GM04503 (cell line): Measurements from ENCODE around the gene OLFML2A.
A peak's percentile ranks its signal among the peaks of the same experiment; 100 is the strongest.

ENCODE experiments used
- DNase-seq: peaks from one replicate; pipeline ENCODE4 v3.0.0-alpha.2; 2012; ENCODE audit warnings: low read depth

Gene OLFML2A

GRCh38 chr9:124778575-124779367 lies 1.8 kb downstream of the OLFML2A start:
- DNase-seq, result no peak

DNA sequence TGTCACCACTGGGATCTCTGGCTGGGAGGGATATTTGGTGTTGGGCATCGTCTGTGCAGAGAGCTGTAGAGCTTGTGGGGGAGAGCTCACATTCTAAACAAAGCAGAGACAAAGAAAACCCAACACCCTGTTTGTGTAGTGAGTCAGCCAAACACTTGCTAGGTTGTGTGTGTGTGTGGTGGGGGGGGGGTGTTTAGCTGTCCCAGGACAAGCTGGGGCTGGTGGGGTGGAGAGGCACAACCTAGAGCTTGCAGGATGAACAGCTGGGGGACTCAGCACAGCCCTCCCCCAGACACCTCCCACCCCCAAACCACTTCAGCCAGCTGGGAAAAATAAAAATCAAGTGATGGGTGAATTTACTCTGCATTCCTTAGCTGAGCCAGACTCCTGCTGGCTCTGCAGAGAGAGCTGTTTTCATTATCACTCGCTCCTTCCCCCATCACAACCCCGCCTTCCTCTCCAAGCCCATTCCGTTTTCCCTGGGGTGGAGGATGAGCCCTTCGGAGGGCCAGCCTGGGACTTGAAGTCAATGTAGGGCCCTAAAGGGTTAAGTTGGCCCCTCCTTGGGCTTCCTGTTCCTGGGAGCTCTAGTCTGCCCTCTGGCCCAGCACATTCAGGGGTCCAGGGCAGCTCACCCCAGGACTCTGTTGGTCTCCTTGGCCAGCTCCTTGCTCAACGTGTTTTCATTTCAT lies 2.6 kb downstream of the OLFML2A start:
- peak; percentile 60 for DNase-seq

GRCh38 chr9:124780060-124780756 lies 3.3 kb downstream of the OLFML2A start:
- DNase-seq, result no peak

DNA sequence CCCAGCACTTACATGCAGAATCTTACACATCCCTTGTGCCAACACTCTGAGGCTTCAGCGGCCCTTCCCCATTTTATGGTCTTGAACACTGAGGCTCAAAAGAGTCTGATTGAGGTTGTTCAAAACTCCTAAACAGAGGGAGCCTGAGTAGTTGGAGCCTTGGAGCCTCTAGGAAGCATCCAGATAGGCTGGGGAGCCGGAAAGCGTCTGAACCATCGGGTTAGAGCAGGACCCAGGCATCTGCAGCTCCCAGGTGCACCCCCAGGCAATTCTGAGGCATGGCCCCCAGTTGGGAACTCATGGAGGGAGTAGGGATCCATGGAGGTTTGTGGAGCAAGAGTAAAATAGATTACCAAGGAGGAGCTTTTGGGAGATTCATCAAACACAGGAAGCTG lies 3.8 kb downstream of the OLFML2A start:
- no peak for DNase-seq

- no peak for DNase-seq
Observed at GRCh38 chr9:124781967-124782660, 5.2 kb downstream of the OLFML2A start.

GRCh38 chr9:124782661-124783574 lies 6.0 kb downstream of the OLFML2A start:
- no peak for DNase-seq

DNA sequence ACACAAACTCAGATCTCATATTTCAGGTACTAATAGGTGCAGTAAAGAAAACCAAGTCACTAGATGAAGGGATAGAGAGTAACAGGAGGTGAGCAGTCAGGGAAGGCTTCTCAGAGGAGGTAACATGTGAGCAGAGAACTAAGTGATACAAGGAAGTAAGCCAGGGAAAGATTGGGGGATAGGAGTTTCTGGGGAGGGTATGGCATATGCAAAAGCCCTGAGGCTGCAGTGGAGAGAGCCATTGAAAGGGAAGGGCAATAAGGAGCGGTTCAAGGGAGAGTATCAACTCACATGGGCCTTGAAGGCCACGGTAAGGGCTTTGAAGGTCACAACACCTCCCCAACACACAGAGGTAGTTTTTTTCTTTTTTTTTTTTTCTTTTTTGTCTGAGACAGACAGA lies 6.9 kb downstream of the OLFML2A start:
- DNase-seq, result no peak

GRCh38 chr9:124784509-124784908 lies 7.6 kb downstream of the OLFML2A start:
- DNase-seq, result peak; percentile 60

- DNase-seq, result no peak
Observed at GRCh38 chr9:124786881-124787573, 10.1 kb downstream of the OLFML2A start.

- DNase-seq, result no peak
Observed at GRCh38 chr9:124788542-124789217, 11.7 kb downstream of the OLFML2A start.

DNA sequence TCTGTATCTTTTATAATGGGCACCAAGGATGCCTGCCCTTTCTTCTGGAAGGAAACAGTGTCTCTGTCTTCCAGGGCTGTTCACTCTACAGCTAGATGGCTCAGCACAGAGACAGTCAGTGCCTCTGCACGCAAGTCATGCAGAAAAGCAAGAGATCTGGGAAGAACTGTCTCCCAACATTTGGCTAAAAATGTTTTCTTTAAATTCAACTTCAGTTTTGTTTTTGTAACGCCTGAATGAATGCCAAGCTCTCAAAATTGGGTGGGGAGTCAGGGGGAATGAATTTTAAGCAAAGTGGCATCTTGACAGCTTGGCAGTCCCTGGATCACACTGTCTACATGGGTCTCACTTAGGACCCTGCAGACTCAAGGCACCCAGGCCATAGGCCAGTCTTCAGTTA lies 12.6 kb downstream of the OLFML2A start:
- no peak for DNase-seq

GRCh38 chr9:124790301-124790700 lies 13.4 kb downstream of the OLFML2A start:
- no peak for DNase-seq

- no peak for DNase-seq
Observed at GRCh38 chr9:124790801-124791505, 14.0 kb downstream of the OLFML2A start.

DNA sequence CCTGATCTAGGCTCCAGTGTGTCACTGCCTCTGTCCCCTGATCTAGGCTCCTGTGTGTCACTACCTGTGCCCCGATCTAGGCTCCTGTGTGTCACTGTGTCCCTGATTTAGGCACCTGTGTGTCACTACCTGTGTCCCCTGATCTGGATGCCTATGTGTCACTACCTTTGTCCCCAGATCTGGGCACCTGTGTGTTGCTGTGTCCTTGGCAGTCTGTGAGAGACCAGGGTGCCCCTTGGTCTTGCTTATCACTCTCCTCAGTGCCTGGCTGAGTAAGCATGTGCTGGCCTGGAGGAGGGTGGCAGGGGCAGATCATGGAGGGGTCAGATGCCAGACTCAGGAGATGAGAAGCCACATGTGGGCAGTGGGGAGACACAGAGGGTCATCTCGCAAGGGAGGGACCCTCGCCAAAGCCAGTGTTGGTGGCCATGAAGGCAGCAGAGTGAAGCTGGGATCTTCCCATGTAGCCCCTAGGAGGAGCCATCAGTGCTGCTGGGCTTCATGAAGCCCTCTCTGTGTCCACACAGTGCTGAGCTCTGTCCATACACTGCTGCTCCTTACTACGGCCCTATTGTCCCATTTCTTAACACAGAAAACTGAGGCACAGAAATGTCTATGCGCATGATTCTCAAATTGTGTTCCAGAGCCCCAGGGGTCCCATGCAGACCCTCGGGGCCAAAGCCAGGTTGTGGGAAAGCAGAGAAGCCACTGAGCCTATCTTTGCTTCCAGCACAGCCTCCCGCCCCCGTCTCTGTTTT lies 15.5 kb downstream of the OLFML2A start:
- DNase-seq, result no peak

- DNase-seq, result no peak
Observed at GRCh38 chr9:124793015-124793541, 16.1 kb downstream of the OLFML2A start.

DNA sequence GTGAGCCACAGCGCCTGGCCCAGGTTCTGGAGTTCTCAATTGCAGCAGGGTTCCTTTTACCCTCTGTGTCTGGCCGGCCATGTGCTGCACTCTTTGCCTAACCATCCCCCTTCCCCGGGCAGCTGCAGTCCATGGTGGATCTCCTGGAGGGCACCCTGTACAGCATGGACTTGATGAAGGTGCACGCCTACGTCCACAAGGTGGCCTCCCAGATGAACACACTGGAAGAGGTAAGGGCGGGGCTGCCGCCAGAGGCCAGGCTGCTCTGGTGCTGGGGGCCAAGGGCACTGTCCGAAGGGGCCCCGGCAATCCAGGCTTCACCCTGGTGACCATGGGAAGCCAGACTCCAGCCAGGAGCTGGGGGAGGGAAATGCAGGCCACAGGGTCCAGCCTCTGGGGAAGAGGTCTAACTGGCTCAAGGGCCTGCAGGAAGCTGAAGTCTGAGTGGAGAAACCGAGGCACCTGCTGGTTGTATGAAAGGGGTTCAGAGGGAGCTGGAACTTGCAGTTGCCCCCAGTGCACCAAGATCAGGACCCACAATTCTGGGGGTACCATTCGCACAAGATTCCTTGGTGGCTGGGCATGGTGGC lies 18.1 kb downstream of the OLFML2A start:
- no peak for DNase-seq

- DNase-seq, result no peak
Observed at GRCh38 chr9:124795881-124796431, 19.0 kb downstream of the OLFML2A start.
